NCI-H2107 treated with DMSO at 0.1 percent for 48 hours (cell line): ENCODE measurements around the gene LURAP1L.

Experiments used
- DNase-seq: peaks from one replicate; lab custom pipeline; 2025; ENCODE audit not compliant: unreplicated experiment; lab: John Stamatoyannopoulos, UW

The LURAP1L gene

DNA sequence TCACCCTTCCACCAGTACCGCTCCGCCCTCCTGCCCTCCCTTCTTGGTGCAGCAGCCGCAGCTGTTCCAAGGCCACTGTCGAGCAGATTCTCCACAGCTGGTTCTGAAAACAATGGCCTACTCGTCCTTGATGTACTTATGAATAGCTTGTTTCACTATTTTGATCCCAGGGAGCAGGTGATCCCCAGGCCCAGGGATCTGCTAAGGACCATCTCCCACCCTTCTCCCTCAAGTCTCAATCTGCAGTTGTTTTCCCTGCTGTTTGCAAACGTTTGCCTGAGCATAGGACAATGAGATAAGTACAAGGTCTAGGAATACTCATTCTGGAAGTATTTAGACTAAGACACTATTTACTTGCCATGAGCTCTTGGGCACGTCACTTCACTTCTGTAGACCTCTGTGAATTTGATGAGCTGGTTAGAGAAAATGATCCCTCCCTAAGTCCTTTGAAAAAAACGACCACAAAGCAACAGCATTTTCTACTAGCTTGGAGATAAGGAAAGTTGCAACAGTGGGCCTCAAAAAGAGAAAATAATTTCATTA is 1.8 kb downstream of the LURAP1L start:
- no peak for DNase-seq

DNA sequence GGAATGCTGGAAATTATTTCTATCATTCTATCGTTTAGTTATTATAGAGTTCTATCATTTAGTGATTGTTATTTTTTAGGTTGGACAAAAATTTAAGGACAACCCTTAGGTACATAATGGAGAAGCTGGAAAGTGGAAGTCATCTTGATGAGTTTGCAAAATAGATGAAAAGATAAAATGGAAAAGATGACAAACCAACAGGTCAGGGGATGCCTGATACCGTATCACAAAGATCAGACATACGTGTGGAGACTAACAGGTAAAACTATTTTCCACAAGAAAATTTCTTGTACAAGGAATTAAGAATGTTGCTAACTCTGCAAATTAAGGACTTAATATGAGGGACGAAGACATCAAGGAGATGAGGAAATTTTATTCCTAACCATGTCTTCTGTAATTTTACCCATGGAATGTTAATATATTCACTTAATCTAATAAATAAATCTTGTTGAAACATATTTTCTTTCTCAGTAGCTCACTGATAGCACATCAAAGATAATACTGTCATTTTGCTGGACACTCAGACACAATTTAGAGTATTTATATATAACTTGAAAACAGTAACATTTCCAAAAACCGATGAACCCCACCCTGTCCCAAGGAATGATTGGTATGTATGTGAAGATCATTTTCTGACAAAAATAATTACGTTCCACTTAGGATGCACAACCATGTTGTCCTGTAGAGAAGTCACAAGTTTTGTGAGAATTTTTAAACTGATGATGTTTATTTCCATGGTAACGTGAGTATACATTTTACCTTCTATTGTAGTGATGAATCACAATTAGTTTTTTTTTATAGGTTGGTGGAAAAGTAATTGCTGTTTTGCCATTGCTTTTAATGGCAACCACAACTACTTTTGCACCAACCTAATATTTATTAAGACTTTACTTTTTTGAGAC is 2.6 kb downstream of the LURAP1L start:
- no peak for DNase-seq

DNA sequence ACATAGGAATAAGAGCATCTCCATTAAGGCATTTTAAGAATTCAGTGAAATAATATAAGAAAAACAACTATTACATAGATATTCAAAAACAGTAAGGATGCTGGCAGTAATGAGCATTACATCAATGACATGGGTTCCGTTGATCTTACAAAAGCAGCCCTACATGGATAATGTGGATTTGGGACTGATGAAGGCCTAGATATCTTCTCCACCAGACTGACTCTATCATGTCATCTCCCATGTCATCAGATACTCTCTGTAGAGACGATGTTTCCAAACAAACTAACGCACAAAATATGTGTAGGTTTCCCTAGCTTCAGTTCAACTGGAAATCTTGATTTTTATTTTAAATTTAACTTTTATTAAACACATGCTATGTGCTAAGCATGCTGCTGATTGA is 3.6 kb downstream of the LURAP1L start:
- no peak for DNase-seq

DNA sequence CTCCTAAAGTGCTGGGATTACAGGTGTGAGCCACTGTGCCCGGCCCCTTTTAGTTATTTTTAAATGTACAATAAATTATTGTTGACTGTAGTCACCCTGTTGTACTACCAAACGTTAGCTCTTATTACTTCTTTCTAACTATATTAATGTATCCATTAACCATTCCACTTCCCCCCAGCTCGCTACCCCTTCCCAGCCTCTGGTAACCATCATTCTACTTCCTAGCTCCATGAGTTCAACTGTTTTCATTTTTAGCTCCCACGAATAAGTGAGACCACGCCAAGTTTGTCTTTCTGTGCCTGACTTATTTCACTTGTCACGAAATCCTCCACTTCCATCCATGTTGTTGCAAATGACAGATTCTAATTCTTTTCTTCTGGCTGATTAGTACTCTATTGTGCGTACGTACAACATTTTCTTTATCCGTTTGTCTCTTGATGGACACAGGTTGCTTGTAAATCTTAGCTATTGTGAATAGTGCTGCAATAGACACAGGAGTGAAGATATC is 6.5 kb downstream of the LURAP1L start:
- DNase-seq, result no peak

DNA sequence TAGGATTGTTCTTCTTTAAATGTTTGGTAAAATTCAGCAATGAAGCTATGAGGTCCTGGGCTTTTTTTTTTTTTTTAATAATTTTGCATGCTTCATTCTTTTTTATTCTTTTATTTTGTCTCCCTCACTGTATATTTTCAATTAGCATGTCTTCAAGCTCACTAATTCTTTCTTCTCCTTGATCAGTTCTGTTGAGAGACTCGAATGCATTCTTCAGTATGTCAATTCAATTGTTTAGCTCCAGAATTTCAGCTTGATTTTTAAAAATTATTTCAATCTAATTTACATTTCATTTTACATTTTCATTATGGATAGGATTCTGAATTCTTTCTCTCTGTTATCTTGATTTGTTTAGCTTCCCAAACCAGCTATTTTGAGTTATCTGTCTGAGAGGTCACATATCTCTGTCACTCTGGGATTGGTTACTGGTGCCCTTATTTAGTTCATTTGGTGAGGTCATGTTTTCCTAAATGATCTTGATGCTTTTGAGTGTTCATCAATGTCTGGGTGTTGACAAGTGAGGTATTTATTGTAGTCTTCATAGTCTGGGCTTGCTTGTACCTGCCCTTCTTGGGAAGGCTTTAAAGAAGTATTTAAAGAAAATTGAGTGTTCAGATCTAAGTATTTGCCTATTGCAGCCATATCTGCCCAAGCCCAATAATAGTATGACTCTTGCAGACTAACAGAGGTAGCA is 9.1 kb downstream of the LURAP1L start:
- DNase-seq, result no peak

DNA sequence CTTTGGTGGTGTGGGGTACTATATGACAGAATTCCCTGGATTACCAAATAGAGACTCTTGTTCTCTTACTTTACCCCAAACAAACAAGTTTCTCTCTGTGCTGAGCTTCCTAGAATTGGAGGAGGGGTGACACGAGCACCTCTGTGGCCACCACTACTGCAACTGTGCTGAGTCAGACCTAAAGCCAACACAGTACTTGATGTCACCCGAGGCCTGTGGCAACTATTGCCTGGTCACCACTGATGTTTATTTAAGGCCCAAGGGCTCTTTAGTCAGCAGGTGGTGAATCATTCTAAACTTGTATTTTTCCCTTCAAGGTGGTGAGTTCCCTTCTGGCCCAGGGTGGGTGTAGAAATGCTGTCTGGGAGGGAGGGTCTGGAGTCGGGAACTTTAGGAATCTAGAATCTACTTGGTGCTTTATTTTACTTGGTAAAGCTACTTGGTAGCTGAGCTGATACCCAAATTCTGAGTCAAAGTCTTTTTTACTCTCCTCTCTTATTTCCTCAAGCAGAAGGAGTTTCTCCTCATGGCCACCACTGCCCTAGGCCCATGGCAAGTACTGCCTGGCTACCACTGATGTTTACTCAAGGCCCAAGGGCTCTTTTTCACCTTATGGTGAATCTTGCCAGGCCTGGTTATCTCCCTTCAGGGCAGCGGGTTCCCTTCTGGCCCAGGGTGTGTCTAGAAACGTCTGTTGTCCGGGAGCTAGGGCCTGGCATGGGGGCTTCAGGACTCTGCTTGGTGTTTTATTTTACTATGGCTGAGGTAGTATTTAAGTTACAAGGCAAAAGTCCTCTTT is 9.8 kb downstream of the LURAP1L start:
- no peak for DNase-seq

DNA sequence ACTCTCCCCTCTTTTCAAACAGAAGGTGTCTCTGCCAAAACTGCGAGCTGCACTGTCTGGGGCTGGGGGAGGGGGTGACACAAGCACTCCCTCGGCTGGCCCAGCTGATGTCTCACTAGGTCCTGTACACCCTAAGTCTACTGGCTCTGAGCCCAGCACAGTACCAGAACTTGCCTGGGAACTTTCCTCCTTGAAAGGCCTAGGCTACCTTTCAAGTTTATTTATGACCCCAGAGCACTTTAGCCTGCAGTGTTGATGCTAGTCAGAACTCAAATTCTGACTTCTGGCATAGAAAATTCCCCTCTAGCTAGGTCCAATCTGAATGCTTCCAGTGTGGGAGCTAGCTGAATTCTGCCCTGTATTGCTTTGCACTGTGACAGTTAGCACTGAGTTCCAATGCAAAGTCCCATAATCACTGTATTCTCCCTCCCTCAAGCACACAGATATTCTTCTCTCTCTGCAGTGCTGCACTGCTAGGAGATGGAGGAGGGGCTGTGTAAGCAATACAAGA is 10.5 kb downstream of the LURAP1L start:
- no peak for DNase-seq

DNA sequence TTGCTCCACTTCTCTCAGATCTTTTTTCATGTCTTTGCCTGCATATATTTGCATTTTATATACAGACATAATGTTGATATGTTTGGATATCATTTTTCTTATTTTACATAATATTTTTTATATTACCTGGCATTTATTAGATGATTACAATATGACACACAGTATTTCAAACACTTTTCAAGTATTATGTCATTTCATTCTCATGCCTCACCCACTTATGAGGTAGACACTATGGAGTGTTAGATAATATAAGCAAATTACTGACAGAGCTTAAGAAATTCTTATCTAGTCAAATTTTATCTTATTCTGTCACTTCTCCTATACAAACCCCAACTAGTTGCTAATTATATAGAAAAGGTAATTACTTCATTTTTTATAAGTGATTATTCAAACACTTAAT is 11.1 kb downstream of the LURAP1L start:
- no peak for DNase-seq

DNA sequence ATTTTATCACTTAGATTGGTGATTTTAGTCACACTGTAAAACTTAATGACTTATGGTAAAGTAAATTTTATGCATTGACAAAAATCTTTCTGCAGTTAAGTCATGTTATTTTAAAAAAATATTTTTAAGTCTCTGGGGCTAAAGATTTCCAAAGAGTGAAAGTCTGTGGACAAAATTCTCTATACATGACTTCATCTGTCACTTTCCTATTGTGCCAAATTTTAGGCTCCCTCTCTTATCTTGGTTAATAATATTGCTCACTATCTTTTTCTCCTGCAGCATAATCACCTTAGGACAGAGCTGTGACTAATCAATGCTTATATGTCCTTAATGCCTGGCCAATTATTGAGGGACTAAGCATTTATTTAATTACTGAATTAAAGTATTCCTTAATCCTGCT is 15.2 kb downstream of the LURAP1L start:
- DNase-seq, result no peak

DNA sequence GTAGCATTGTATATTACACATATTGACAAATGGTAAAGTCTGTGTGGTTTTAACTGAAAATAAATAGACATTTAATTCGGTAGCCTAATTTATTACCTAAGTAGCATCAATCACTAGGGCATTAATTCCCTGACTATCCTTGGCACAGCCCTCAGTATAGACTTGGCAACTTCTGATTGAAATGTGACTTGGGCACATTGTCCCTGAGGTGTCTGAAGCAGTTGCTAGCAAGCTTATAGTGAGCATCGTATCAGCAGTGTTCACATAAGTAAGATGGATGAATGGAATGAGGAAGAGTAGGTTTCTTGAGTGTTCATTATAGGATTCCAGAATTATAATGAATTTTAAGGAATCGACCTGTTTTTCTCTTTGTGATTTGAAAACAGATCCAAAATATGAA is 16.1 kb downstream of the LURAP1L start:
- DNase-seq, result no peak

DNA sequence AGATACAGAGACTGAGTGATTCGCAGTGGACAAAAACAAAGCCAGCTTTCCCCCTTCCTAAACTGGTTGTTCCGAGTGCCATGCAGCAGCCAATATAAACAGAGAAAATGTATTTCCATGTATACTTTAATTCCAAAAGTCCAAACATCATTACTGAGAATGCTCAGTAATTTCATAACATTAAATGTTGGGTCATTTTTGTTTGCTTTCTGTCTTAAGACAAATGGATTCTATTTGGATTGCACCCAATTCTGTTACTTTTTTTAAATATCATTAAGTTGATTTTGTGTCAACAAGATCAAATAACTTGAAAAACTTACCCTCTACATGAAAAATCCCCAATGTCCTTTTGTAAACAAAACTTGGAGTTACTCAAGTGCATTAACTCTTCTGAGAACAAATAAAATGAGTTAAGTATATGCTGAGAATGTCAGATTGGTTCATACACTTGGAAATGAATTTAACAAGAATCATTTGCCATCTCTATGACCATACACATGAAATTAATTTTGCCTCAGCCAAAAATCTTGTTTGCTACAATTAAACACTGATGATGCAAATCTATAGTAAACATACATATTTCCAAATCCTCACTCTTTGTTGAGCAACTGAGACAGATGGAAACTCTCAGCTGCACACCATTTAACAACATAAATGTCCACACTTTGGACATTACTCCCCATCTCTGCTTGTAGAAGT is 19.4 kb downstream of the LURAP1L start:
- DNase-seq, result no peak

DNA sequence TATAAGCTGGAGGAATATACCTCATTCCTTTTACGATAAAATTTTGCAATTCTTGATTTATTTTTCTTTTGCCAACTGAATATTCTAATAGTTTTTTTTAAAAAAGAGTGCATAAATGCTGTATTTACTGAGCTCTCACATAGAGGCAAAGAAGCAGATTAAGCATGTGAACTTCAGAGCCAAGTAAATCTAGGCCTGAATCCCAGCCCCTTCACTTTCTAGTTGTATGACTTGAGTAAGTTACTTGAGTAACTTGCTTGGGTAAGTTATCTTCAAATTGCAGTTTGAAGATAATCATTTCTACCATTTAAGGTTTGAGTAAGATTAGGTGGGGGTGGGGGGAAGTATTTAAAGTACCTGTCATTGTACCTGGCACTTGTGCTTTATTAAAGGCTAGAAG is 21.8 kb downstream of the LURAP1L start:
- no peak for DNase-seq

DNA sequence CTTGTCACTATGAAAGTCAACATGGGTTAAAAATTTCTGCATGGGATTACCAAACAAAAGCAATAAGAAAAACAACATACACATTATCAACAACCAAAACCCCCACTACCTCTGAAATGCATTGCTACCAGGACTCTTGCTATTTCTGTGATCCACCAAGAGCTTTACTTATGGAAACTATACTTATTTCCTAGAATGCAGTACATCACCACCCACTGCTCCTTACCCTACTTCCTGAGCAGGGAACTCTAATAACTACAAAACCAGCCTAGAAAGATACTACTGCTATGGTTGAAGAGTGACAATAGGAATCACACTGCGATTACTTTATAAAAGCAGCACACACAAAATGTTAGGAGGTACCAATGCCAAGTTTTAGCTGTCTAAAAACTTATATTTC is 22.2 kb downstream of the LURAP1L start:
- no peak for DNase-seq

DNA sequence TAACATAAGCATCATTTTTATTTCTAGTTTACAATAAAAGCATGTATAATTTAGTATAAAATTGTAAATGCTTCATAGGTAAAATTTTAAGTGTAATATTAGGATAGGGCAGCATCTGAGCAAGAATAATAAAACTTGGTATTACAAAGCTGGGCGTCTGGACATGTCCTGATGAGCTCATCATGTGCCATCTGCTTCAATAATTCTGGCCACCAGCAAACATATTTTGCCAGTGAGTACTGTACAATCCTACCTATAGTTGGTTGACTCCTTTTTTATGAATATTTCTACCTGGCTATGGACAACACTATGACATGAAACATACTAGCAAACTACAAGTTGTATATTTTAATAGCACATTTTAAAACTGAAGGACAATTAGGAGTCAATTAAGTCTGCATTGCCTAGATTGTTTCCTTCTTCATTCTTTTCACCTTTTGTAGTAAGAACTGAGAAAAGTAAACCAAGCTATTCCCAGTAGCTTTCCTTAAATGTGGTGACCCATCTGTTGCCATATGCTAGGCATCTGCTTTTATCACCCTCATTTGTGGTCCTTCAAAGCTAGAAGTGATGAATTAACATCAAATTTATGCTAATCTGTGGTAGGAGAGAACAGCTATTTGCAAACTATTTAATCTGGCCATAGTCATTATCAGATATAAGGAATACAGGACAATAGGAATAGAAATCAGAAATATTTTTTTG is 23.4 kb downstream of the LURAP1L start:
- no peak for DNase-seq

DNA sequence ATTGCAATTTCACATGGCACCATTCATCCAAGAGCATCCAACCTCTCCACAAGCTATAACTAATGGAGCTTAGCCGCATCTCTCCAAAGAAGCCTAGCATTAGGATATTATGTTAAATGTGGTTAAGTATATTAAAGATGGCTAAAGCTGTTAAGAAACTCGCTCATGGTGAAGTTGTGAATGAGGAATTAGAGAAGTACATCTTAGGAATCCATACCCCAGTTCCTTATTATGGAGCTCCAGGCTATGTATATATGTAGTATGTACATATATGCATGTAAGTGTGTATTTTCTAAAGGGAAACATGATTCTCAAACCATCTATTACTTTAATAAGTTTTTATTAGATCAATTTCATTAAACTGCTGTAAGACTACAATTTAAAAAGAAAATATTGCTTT is 26.4 kb downstream of the LURAP1L start:
- no peak for DNase-seq

DNA sequence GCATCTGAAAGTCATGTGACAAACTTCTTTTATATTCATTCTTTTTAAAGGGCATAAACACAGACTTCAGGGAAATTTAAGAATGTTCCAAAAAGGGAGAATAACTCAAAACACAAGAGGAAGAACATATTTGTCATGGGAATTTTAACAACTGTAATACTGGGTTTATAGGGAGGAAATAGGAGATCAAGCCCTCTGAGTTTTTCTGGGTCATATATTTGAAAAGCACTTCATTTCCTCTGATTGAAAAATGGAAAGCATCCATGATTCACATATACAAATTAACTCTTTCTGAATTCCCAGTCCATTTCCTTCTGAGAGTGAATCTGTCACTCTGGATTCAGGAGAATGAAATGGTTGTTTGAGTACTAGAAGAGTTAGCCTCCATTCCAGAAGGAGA is 26.8 kb downstream of the LURAP1L start:
- no peak for DNase-seq

DNA sequence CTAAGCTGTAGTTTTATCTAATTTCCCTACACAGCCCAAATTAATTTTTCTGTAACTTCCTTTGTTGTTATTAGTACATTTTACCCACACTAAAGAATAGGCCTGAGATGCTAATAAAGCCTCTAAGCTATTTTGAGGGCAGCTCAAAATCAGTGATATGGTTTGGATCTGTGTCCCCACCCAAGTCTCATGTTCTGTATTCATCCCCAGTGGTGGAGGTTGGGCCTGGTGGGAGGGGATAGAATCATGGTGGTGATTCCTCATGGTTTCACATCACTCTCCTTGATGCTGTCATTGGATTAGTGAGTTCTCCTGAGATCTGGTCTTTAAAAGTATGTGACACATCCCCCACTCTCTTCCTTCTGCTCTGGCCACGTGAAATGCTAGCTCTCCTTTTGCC is 27.3 kb downstream of the LURAP1L start:
- DNase-seq, result no peak

DNA sequence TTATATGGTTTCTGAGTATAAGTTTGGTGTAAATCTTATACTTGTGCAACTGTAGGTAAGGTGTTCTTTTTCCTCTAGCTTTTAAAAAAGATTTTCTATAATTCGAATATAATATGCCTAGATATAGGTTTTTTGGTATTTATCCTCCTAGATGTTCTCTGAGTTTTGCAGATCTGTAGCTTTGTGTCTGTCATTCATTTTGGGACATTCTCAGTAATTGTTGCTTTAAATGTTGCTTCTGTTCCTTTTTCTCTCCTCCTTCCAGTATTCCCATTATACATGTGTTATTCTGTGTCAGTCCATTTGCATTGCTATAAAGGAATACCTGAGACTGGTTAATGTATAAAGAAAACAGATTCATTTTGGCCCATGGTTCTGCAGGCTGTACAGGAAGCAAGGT is 33.7 kb downstream of the LURAP1L start:
- DNase-seq, result no peak

DNA sequence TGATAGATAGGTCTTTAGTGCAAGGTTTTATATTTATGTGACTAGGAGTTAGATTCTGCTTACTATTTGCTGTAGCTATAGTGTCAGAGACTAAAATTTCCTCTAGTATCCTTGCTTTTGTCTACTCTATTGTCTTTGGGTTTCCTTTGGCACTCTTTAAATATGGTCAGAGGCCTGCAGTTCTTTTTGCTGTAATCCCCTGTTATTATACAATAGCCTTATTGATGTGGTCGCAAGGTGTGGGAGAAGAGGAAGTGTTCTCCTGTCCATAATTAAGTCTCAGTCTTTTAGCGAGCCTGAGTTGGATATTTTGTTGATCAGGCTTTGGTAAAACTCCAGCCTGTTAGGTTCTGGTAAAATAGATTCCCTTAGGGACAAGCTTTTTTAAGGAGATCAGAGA is 34.9 kb downstream of the LURAP1L start:
- DNase-seq, result no peak

DNA sequence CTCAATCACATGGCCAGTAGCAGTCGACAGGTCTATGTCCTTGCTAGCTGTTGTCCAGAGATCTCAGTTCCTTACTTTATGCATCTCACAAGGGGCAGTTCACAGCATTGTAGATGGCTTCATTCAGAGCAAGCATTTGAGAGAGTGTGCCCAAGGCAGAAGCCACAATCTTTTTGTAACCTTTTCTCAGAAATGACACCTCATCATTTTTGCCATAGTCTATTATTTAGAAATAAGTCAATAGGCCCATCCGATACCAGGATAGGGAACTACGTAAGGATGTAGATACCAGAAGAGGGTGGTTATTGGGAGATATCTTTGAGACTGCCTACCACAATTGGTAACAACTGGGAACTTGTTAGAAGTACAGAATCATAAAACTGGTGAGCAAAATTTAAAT is 37.1 kb downstream of the LURAP1L start:
- no peak for DNase-seq
